AG04450 (cell line): Measurements from ENCODE around the gene SEMA4F. TPM values are rescaled to one million over a fixed set of nuclear protein-coding genes. Genes with fewer than 3 reads are reported as not detected.

Source experiments
- CTCF ChIA-PET: fragments of 300-600, 350-600 bp; formaldehyde crosslinking; extraction: SDS; loops from one replicate; lab custom pipeline; 2022; ENCODE audit warnings: antibody characterized with exemption, inconsistent platforms; lab: Charles Lee
- POLR2A ChIA-PET: fragments of 350-600 bp; formaldehyde crosslinking; extraction: SDS; loops from one replicate; lab custom pipeline; 2021; ENCODE audit warnings: antibody characterized with exemption, inconsistent platforms; lab: Yijun Ruan, JAX
- DNase-seq: peaks from one replicate; pipeline ENCODE4 v3.0.0-alpha.2; 2011; ENCODE audit warnings: low read depth, low spot score
- H3K27ac ChIP-seq: one replicate; pipeline ENCODE4 v1.5.1; 2012; ENCODE audit warnings: low read depth, low read length, control low read depth
- H3K27me3 ChIP-seq: one replicate; pipeline ENCODE4 v1.6.0; 2012; ENCODE audit warnings: low read length; ENCODE audit not compliant: control insufficient read depth, insufficient read depth
- H3K4me3 ChIP-seq: 2 replicates; pipeline ENCODE4 v1.5.1; 2011; ENCODE audit warnings: mild to moderate bottlenecking, low read depth, low read length, control low read depth
- H3K9me3 ChIP-seq: 2 replicates; pipeline ENCODE4 v1.5.1; 2012; ENCODE audit warnings: low read length; ENCODE audit not compliant: control insufficient read depth, insufficient read depth
- CTCF ChIP-seq: IDR thresholded peaks from 2 replicates; pipeline ENCODE4 v1.5.1; 2011; ENCODE audit warnings: low read depth, low read length, control low read depth, inconsistent platforms
- polyA plus RNA-seq: library from polyadenylated mRNA; depleted of rRNA; stranded (reverse); fragments of >200 nt; gene quantifications from 2 replicates; pipeline ENCODE4 v1.2.3, GENCODE V29; 2011

Gene SEMA4F
- polyA plus RNA-seq, 1 experiment, result 7.0 TPM

GRCh38 chr2:74693668-74694067, 39.6 kb downstream of the SEMA4F start:
- Histone ChIP-seq H3K4me3 (no peak overlapping the region), H3K9me3 (no peaks in the 10 kb centered on the region), H3K27me3 (no peaks in the 10 kb centered on the region), H3K27ac (no peak overlapping the region)
- TF ChIP-seq CTCF, result no peak
- DNase-seq, result no peak
- ChIA-PET POLR2A (no interaction called here), CTCF (interaction anchor here (1.2 to 1.8 kb wide), 3 partner anchors 20 to 183 kb away, joined by 3 to 20 read pairs (median 3); no protein-coding TSS in a partner anchor)

- Histone ChIP-seq H3K27ac (no peak overlapping the region), H3K9me3 (no peaks in the 10 kb centered on the region), H3K4me3 (no peak overlapping the region), H3K27me3 (no peaks in the 10 kb centered on the region)
- no peak for DNase-seq
- ChIA-PET CTCF (interaction anchor here (1.0 to 1.8 kb wide), 5 partner anchors 19 to 182 kb away, joined by 3 to 20 read pairs (median 3); no protein-coding TSS in a partner anchor), POLR2A (no interaction called here)
- TF ChIP-seq CTCF, result no peak
Observed at GRCh38 chr2:74694281-74694680, 40.2 kb downstream of the SEMA4F start.

GRCh38 chr2:74695663-74696062, 41.6 kb downstream of the SEMA4F start:
- Histone ChIP-seq H3K4me3 (no peak overlapping the region), H3K27me3 (peaks cover 3% of the 10 kb centered on the region), H3K9me3 (no peaks in the 10 kb centered on the region), H3K27ac (no peak overlapping the region)
- TF ChIP-seq CTCF, result no peak
- POLR2A ChIA-PET, result no interaction called here
- CTCF ChIA-PET, result interaction anchor here (1.8 to 3.2 kb wide), 2 partner anchors 19 to 181 kb away, joined by 12 to 20 read pairs; no protein-coding TSS in a partner anchor
- no peak for DNase-seq

GRCh38 chr2:74696829-74697228, 42.8 kb downstream of the SEMA4F start:
- H3K27ac ChIP-seq, result peak overlapping the region; percentile 57
- POLR2A ChIA-PET, result no interaction called here

More at GRCh38 chr2:74696829-74697228, 42.8 kb downstream of the SEMA4F start:
- no peak for TF ChIP-seq CTCF
- CTCF ChIA-PET, result interaction anchor here (2.4 to 3.2 kb wide), 2 partner anchors 18 to 179 kb away, joined by 12 to 14 read pairs; no protein-coding TSS in a partner anchor
- Histone ChIP-seq H3K27me3 (peaks cover 3% of the 10 kb centered on the region), H3K9me3 (no peaks in the 10 kb centered on the region), H3K4me3 (no peak overlapping the region)
- DNase-seq, result peak; percentile 72
